NCI-H446 treated with DMSO at 0.1 percent for 48 hours (cell line): ENCODE data around the gene TTC28.
A peak's percentile ranks its signal among the peaks of the same experiment; 100 is the strongest.
"Not testable (repeated sequence)": the region's sequence is repeated elsewhere in the genome, so short reads cannot be mapped to it uniquely, and the experiment has no call there.

Experiments used
- DNase-seq: peaks from one replicate; lab custom pipeline; 2025; lab: John Stamatoyannopoulos, UW

The TTC28 gene

GRCh38 chr22:28103596-28103995 is 576.0 kb downstream of the TTC28 start:
- DNase-seq, result no peak

GRCh38 chr22:28102151-28102812 is 577.4 kb downstream of the TTC28 start:
- DNase-seq, result no peak

GRCh38 chr22:28097627-28098026 is 582.0 kb downstream of the TTC28 start:
- no peak for DNase-seq

- DNase-seq, result no peak
Observed at GRCh38 chr22:28096161-28096560, 583.5 kb downstream of the TTC28 start.

GRCh38 chr22:28095316-28096095 is 584.1 kb downstream of the TTC28 start:
- no peak for DNase-seq

GRCh38 chr22:28094771-28095170 is 584.9 kb downstream of the TTC28 start:
- DNase-seq, result no peak

- no peak for DNase-seq
Observed at GRCh38 chr22:28093711-28094110, 585.9 kb downstream of the TTC28 start.

GRCh38 chr22:28091486-28091885 is 588.2 kb downstream of the TTC28 start:
- no peak for DNase-seq

GRCh38 chr22:28089541-28089940 is 590.1 kb downstream of the TTC28 start:
- DNase-seq, result not testable (repeated sequence)

GRCh38 chr22:28077166-28077565 is 602.5 kb downstream of the TTC28 start:
- no peak for DNase-seq

GRCh38 chr22:28075358-28075981 is 604.2 kb downstream of the TTC28 start:
- DNase-seq, result peak; percentile 5

- no peak for DNase-seq
Observed at GRCh38 chr22:28074526-28074925, 605.1 kb downstream of the TTC28 start.

GRCh38 chr22:28072066-28072465 is 607.6 kb downstream of the TTC28 start:
- DNase-seq, result no peak

- DNase-seq, result no peak
Observed at GRCh38 chr22:28068826-28069225, 610.8 kb downstream of the TTC28 start.

GRCh38 chr22:28064920-28065319 is 614.7 kb downstream of the TTC28 start:
- no peak for DNase-seq

GRCh38 chr22:28063656-28064055 is 616.0 kb downstream of the TTC28 start:
- no peak for DNase-seq

GRCh38 chr22:28060594-28060993 is 619.0 kb downstream of the TTC28 start:
- DNase-seq, result not testable (repeated sequence)

GRCh38 chr22:28058036-28058435 is 621.6 kb downstream of the TTC28 start:
- no peak for DNase-seq

GRCh38 chr22:28054819-28055208 is 624.8 kb downstream of the TTC28 start:
- no peak for DNase-seq

- DNase-seq, result no peak
Observed at GRCh38 chr22:28053896-28054818, 625.5 kb downstream of the TTC28 start.

- DNase-seq, result no peak
Observed at GRCh38 chr22:28052825-28053269, 626.8 kb downstream of the TTC28 start.

GRCh38 chr22:28051787-28052356 is 627.8 kb downstream of the TTC28 start:
- DNase-seq, result peak; percentile 34
